GM19468 (cell line): ENCODE results near the gene FAM43A.

Experiments
- ATAC-seq: cut with Tn5 transposase; IDR thresholded peaks from one replicate; pipeline ENCODE4 v1.9.1; 2021; ENCODE audit warnings: mild to moderate bottlenecking, moderate library complexity, moderate number of reproducible peaks; ENCODE audit not compliant: unreplicated experiment; ENCODE audit errors: extremely low read depth

Gene FAM43A, protein sequence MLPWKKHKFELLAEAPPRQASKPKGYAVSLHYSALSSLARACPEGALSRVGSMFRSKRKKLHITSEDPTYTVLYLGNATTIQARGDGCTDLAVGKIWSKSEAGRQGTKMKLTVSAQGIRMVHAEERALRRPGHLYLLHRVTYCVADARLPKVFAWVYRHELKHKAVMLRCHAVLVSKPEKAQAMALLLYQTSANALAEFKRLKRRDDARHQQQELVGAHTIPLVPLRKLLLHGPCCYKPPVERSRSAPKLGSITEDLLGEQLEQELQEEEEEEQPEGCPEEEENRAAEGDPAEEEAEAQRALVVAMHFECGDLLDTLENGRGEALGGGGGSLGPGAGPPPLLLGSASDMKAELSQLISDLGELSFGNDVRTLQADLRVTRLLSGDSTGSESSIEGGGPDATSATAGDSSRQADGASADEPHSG

DNA sequence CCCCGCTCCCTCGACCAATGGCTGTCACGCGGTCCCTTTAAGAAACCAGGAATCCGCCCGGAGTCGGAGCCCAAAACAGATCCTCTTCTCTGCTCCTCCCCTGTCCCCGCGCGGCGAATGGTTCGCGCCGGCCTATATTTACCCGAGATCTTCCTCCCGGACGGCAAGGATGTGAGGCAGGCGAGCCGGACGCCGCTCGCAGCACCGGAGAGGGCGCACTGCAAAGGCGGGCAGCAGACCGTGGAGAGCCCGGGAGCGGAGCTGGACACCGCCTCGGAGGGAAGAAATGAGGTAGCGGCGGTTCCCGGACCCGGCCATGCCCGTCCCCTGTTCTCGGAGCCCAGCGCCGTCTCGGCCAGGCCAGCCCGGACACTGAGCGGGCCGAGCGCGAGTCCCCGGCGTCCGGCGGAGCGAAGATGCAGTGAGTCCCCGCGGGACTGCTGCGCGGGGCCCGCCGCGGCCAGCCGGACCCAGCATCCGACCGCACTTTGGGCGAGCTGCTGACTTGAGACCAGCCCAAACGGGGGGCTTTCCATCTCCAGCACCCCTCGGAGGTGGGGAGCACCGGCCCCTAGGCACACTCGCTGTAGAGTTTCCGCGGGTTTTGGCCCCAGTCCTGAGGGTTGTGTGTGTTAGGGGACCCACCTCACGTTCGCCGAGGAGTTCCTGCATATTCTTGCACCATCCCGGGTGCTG is at the start of gene FAM43A:
TSS of gene FAM43A (plus strand) at position 166 of the 696 bp plus-strand sequence. CDS start 944 bp downstream, outside the sequence.
- no peak for ATAC-seq

- no peak for ATAC-seq
Observed at GRCh38 chr3:194637066-194637465, 48.6 kb upstream of the FAM43A start.

GRCh38 chr3:194637541-194638400 is 47.9 kb upstream of the FAM43A start:
- no peak for ATAC-seq

- no peak for ATAC-seq
Observed at GRCh38 chr3:194638991-194639605, 46.6 kb upstream of the FAM43A start.

DNA sequence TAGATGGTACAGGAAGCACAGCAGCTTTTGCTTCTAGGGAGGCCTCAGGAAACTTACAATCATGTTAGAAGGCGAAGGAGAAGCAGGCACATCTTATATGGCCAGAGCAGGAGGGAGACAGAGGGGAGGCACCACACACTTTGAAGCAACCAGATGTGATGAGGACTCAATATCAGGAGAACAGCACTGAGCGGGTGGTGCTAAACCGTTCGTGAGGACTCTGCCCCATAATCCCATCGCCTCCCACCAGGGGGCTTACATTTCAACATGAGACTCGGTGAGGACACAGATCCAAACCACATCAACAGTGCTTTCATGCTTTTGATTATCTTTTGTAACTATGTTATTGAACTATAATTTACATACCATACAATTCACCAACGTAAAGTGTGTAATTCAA is 44.9 kb upstream of the FAM43A start:
- no peak for ATAC-seq

DNA sequence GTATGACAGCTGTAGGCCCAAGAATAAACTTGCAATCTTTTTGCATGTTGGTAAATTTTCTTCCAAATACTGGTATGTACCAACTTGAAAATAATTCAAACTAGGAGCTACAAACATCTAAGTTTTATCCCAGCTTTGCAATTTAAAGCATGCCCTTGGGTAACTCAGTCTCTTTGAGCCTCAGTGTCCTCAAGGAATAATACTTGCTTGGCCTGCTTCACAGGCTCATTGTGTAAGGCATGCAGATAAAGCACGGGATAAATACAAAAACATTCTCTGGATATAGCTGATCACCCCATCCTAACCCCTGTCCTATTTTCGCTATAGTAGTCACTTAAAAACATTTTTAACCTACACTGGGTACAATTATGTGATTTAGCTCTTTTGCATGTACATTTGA is 42.9 kb upstream of the FAM43A start:
- no peak for ATAC-seq

DNA sequence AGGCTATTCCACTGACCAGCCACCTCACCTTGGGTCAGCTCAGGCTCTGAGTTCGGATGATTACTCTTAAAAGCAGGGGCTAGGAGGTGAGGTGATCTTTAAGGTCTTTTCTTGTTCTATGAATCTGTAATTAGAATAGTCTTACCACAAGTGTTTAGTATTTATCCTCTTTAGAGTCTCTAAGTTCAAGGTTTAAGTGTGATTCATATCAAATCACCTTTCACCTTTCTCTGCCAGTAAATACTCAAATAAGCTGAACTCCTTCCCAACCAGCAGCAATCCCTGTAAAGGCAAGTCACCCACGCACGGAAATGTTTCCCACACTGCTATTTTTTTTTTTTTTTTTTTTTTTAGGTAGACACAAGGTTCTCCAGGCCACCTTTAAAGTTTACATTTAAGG is 37.9 kb upstream of the FAM43A start:
- ATAC-seq: no peak

DNA sequence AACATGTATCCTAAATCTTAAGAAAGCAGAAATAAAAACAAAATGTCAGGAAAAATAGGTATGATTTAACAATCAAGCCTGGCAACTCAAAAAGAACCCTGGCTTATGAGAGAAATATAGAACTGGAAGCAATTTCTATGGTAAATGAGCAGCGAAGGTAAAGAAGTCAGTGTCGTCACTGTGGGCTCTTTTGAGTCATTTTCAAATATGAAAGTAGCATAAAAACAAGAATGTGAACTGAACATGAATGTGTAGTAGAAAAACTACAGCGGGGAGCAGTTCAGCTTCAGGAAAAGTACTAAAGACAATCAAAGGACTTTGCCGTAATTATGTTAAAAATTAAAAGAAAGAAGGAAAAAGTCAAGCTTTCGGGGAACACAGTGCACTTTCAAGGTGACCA is 31.2 kb upstream of the FAM43A start:
- ATAC-seq: peak; percentile 52

GRCh38 chr3:194657439-194657838 is 28.2 kb upstream of the FAM43A start:
- no peak for ATAC-seq

GRCh38 chr3:194658477-194659242 is 27.0 kb upstream of the FAM43A start:
- no peak for ATAC-seq

DNA sequence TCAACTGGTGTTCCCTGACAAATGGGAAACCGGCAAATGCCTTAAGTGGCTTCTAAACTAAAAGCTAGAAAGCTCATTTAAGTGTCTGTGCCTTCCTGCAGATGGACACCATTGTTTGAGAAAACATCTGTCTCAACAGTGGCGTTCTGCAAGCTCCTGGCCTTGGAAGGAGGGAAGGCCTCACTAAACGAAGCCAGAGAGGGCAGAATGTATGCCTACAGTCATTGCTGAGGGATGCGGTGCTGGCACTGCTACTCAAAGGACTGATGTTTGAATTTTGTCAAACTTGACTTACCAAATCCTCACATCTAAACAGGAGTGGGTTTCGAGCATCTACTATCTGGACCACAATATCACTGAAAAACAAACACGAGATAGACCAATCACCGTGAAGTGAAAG is 25.9 kb upstream of the FAM43A start:
- no peak for ATAC-seq

- ATAC-seq: no peak
Observed at GRCh38 chr3:194661374-194661773, 24.3 kb upstream of the FAM43A start.

GRCh38 chr3:194661946-194662345 is 23.7 kb upstream of the FAM43A start:
- no peak for ATAC-seq

GRCh38 chr3:194664857-194665256 is 20.8 kb upstream of the FAM43A start:
- ATAC-seq: no peak

- ATAC-seq: no peak
Observed at GRCh38 chr3:194667363-194667762, 18.3 kb upstream of the FAM43A start.

DNA sequence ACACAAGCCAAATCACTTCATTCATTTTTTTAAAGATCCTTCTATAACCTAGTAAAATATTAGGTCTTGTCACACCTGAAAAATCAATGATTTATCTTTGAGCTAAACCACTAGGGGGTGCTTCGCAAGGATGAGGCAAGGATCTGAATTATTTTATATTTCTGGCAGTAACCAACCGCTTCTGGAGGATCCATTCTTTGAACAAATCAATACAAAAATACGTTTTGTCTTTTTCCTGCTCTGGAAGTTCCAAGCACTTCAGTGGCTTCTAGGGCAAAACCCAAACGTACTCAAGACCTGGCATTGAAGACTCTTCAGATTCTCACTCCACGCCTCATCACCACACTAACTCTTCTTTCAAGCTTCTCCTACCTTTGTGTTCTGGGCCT is 14.2 kb upstream of the FAM43A start:
- no peak for ATAC-seq

GRCh38 chr3:194671900-194672808 is 13.5 kb upstream of the FAM43A start, which contains the start of gene LSG1:
Gene LSG1 (minus strand): TSS chr3:194672191. CDS start chr3:194672162, 29 bp downstream.
- ATAC-seq: peak; percentile 75

DNA sequence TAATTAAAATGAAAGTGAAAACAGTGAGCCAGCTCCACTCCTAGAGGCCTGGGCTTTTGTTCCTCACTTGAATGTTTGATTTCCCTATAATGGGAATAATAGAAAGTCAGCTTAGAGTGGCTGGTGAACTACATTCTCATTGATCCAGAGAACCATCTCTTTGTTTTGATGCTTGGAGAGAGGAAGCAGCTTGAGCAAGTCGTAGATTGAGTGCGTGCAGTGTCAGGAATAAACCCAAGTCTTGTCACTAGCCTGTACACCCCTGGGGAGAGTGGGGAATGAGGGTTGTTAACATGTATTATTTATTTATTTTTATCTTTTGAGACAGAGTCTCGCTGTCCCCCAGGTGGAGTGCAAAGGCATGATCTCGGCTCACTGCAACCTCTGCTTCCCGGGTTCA is 12.8 kb upstream of the FAM43A start:
- ATAC-seq: no peak
